K562 (cell line): ENCODE results near the gene PTPRC. TPM values are rescaled to one million over a fixed set of nuclear protein-coding genes. Genes with fewer than 3 reads are reported as not detected.

Experiments used
- ATAC-seq: fragments of 200-7000 bp; cut with Tn5 transposase; 3 replicates; pipeline ENCODE4 v1.9.1; 2020; ENCODE audit warnings: moderate library complexity
- BruUV-seq: library from RNA; stranded (reverse); fragments of 400-500 nt; replicated peaks from 2 replicates; lab custom pipeline; 2021; lab: Mats Ljungman, UMichigan
- CTCF ChIA-PET: fragments of 300-600 bp; formaldehyde crosslinking; extraction: SDS; loops from one replicate; lab custom pipeline; 2021; ENCODE audit warnings: low intra/inter-chr PET ratio; lab: Yijun Ruan, JAX
- POLR2A ChIA-PET: fragments of 300-600, 350-650 bp; sonication (Branson Sonifier 250); formaldehyde crosslinking; extraction: SDS; loops from one replicate; lab custom pipeline; 2021; ENCODE audit warnings: antibody characterized with exemption, inconsistent platforms; lab: Yijun Ruan, JAX
- DNase-seq, 4 experiments: peaks; one replicate each; pipeline versions ENCODE4 v3.0.0 to v3.0.0-alpha.2; 2011 to 2018; ENCODE audit warnings: low spot score in 3 of 4, mixed read lengths in 3 of 4; ENCODE audit errors: extremely low read depth in 1 of 4
- FAIRE-seq: peaks from 2 replicates; lab custom pipeline; 2011; peaks lifted over from hg19 to GRCh38; lab: Jason Lieb, UNC
- H2AFZ ChIP-seq: 2 replicates; pipeline ENCODE4 v1.6.0; 2011; ENCODE audit warnings: low read depth, low read length, control low read depth, inconsistent platforms
- H3K27ac ChIP-seq: fragments of 200-600 bp; 3 replicates; pipeline ENCODE4 v1.8.0; 2011; ENCODE audit warnings: low read depth, mild to moderate bottlenecking, control low read depth, inconsistent platforms, low read length, moderate library complexity, mixed read lengths; ENCODE audit errors: extremely low read depth
- H3K27me3 ChIP-seq, 2 experiments: fragments of 300-600 bp in 1 of 2; 2 replicates in 1 of 2; 3 replicates in 1 of 2; pipeline versions ENCODE4 v1.6.0 to v1.8.0; 2011; ENCODE audit warnings: inconsistent platforms in 2 of 2, low read length in 2 of 2, mild to moderate bottlenecking in 1 of 2, mixed read lengths in 1 of 2, moderate library complexity in 1 of 2; ENCODE audit not compliant: control insufficient read depth in 2 of 2, insufficient read depth in 2 of 2
- H3K36me3 ChIP-seq: fragments of 300-600 bp; 3 replicates; pipeline ENCODE4 v1.8.0; 2011; ENCODE audit warnings: mild to moderate bottlenecking, low read length, inconsistent platforms; ENCODE audit not compliant: control insufficient read depth, insufficient read depth
- H3K4me1 ChIP-seq, 2 experiments: fragments of 200-600 bp in 1 of 2; replicated peaks in 1 of 2; 2 replicates in 1 of 2; 3 replicates in 1 of 2; pipeline versions ENCODE4 v1.5.1 to v1.8.0; 2011; ENCODE audit warnings: inconsistent platforms in 2 of 2, low read length in 2 of 2, mild to moderate bottlenecking in 1 of 2, mixed read lengths in 1 of 2, moderate library complexity in 1 of 2; ENCODE audit not compliant: control insufficient read depth in 2 of 2, insufficient read depth in 2 of 2
- H3K4me2 ChIP-seq: 2 replicates; pipeline ENCODE4 v1.6.1; 2011; ENCODE audit warnings: low read length, control low read depth, inconsistent platforms, mixed read lengths; ENCODE audit not compliant: insufficient read depth
- H3K4me3 ChIP-seq: fragments of 200-600 bp; sonication (generic), shearing (Covaris generic); 2 replicates; pipeline ENCODE4 v1.5.1; 2016; ENCODE audit warnings: control low read depth, inconsistent platforms
- H3K79me2 ChIP-seq: fragments of 200-600 bp; 3 replicates; pipeline ENCODE4 v1.8.0; 2011; ENCODE audit warnings: low read length, inconsistent platforms; ENCODE audit not compliant: control insufficient read depth, insufficient read depth
- H3K9ac ChIP-seq, 2 experiments: 2 replicates each; pipeline versions ENCODE4 v1.6.0 to v1.6.1; 2011; ENCODE audit warnings: low read depth in 2 of 2, low read length in 2 of 2, control low read depth in 1 of 2, inconsistent platforms in 1 of 2, mild to moderate bottlenecking in 1 of 2, mixed read lengths in 1 of 2; ENCODE audit not compliant: insufficient read depth in 1 of 2
- H3K9me1 ChIP-seq: one replicate; pipeline ENCODE4 v1.6.0; 2011; ENCODE audit warnings: inconsistent platforms, mild to moderate bottlenecking, low read length, moderate library complexity; ENCODE audit not compliant: control insufficient read depth, insufficient read depth
- H3K9me3 ChIP-seq: replicated peaks from 2 replicates; pipeline ENCODE4 v1.5.1; 2011; ENCODE audit warnings: low read depth, low read length, inconsistent platforms; ENCODE audit not compliant: control insufficient read depth, insufficient read depth
- H4K20me1 ChIP-seq: replicated peaks from 2 replicates; pipeline ENCODE4 v1.6.1; 2011; ENCODE audit warnings: low read length, inconsistent platforms, mixed read lengths; ENCODE audit not compliant: control insufficient read depth, insufficient read depth
- ARID1B ChIP-seq: fragments of 450-650 bp; IDR thresholded peaks from 2 replicates; pipeline ENCODE4 v1.6.1; 2016; ENCODE audit warnings: antibody characterized with exemption, mild to moderate bottlenecking, inconsistent platforms
- CEBPB ChIP-seq: fragments of 450-650 bp; IDR thresholded peaks from 2 replicates; pipeline ENCODE4 v1.6.1; 2016; ENCODE audit warnings: missing genetic modification characterization, missing compliant biosample characterization
- CREB1 ChIP-seq, 2 experiments: sonication (generic) in 1 of 2; formaldehyde crosslinking in 1 of 2; IDR thresholded peaks; 2 replicates each; pipeline versions ENCODE4 v1.6.1 to v1.8.0; 2012 to 2022; ENCODE audit warnings: inconsistent platforms in 1 of 2, mild to moderate bottlenecking in 1 of 2, missing genetic modification reagents in 1 of 2, moderate library complexity in 1 of 2
- CTCFL ChIP-seq: IDR thresholded peaks from 2 replicates; pipeline ENCODE4 v1.6.1; 2011; ENCODE audit warnings: borderline replicate concordance, low read depth, mild to moderate bottlenecking, moderate library complexity, low read length; ENCODE audit not compliant: insufficient read depth, poor library complexity, severe bottlenecking
- DPF2 ChIP-seq: fragments of 450-650 bp; IDR thresholded peaks from 2 replicates; pipeline ENCODE4 v1.6.1; 2016
- FOSL1 ChIP-seq: fragments of 200-800 bp; sonication (Bioruptor generic); conservative IDR thresholded peaks from 2 replicates; pipeline ENCODE4 v1.6.1; 2016; ENCODE audit warnings: missing genetic modification characterization, missing compliant biosample characterization
- GTF2E2 ChIP-seq: fragments of 200-800 bp; sonication (Bioruptor generic); IDR thresholded peaks from 2 replicates; pipeline ENCODE4 v1.6.1; 2016; ENCODE audit warnings: missing genetic modification characterization, missing compliant biosample characterization
- HCFC1 ChIP-seq: IDR thresholded peaks from 2 replicates; pipeline ENCODE4 v1.6.1; 2012; ENCODE audit warnings: low read depth, low read length, improper control_type of control experiment
- IFI16 ChIP-seq: fragments of 250-450 bp; sonication (Bioruptor Pico); IDR thresholded peaks from 2 replicates; pipeline ENCODE4 v2.1.2; 2022; ENCODE audit warnings: mild to moderate bottlenecking, inconsistent platforms
- KDM4B ChIP-seq, 2 experiments: fragments of 450-650 bp in 1 of 2; sonication (generic) in 1 of 2; IDR thresholded peaks; 2 replicates each; pipeline ENCODE4 v1.6.1; 2016 to 2017; ENCODE audit warnings: borderline replicate concordance in 2 of 2, antibody characterized with exemption in 1 of 2, low read depth in 1 of 2, mild to moderate bottlenecking in 1 of 2
- KDM5B ChIP-seq: fragments of 200-600 bp; sonication (generic); IDR thresholded peaks from 2 replicates; pipeline ENCODE4 v1.6.1; 2012; ENCODE audit warnings: low read depth, mild to moderate bottlenecking, moderate library complexity, low read length, control low read depth, inconsistent platforms; ENCODE audit not compliant: insufficient replicate concordance
- PTBP1 ChIP-seq: fragments of 200-400 bp; formaldehyde crosslinking; IDR thresholded peaks from 2 replicates; pipeline ENCODE4 v1.6.1; 2017; ENCODE audit warnings: low read depth, low read length
- SMARCA4 ChIP-seq: fragments of 450-650 bp; IDR thresholded peaks from 2 replicates; pipeline ENCODE4 v1.6.1; 2016
- TAF9B ChIP-seq: fragments of 450-650 bp; IDR thresholded peaks from 2 replicates; pipeline ENCODE4 v1.6.1; 2018; ENCODE audit warnings: mild to moderate bottlenecking; ENCODE audit not compliant: partially characterized antibody
- TEAD2 ChIP-seq: fragments of 450-650 bp; IDR thresholded peaks from 2 replicates; pipeline ENCODE4 v1.6.1; 2016; ENCODE audit warnings: missing genetic modification characterization, control low read depth, missing compliant biosample characterization
- ZBTB17 ChIP-seq: fragments of 450-650 bp; formaldehyde crosslinking; IDR thresholded peaks from 2 replicates; pipeline ENCODE4 v1.4.0; 2020; ENCODE audit warnings: mild to moderate bottlenecking
- ZNF431 ChIP-seq: sonication (generic); formaldehyde crosslinking; IDR thresholded peaks from 2 replicates; pipeline ENCODE4 v1.8.0; 2022; ENCODE audit warnings: mild to moderate bottlenecking, missing genetic modification reagents
- ZNF436 ChIP-seq: fragments of 250-450, 450-650 bp; sonication (Bioruptor Pico); formaldehyde crosslinking; IDR thresholded peaks from 2 replicates; pipeline ENCODE4 v1.7.0; 2020; ENCODE audit warnings: mild to moderate bottlenecking
- WGBS: fragments of 100-300 bp; shearing (Covaris generic); methylation state at CpG from one replicate; pipeline ENCODE4 v1.1.6; 2016; ENCODE audit warnings: low coverage, mixed read lengths; ENCODE audit not compliant: insufficient coverage; ENCODE audit errors: missing lambda C conversion rate; 5-methylcytosine and 5-hydroxymethylcytosine counted together
- in situ Hi-C: fragments of 300-500 bp; cut with MboI; formaldehyde crosslinking; loops from 4 replicates; pipeline ENCODE4 v1.15.0; 2018; ENCODE audit warnings: inconsistent platforms, mixed read lengths
- intact Hi-C: fragments of 100-400 bp; cut with micrococcal nuclease; formaldehyde crosslinking; loops from 2 replicates; pipeline ENCODE4 v1.14.2; 2022
- polyA plus RNA-seq, 8 experiments: library from polyadenylated mRNA; depleted of rRNA in 4 of 8; stranded (reverse) in 5 of 8; unstranded in 3 of 8; fragments of >200 nt; fragmentation: Nextera tagmentation in 2 of 8; fragmentation: Illumina TruSeq in 1 of 8; extraction: Ambion mirVana in 2 of 8; extraction: Trizol in 1 of 8; gene quantifications; 2 replicates each; pipeline versions ENCODE4 v1.2.1 to v1.2.3, GENCODE V29; 2011 to 2014; ENCODE audit warnings: inconsistent platforms in 1 of 8, missing spikeins in 1 of 8
- total RNA-seq, 7 experiments: library from RNA; depleted of rRNA in 6 of 7; stranded (reverse); fragments of >200 nt in 6 of 7; fragmentation: Illumina TruSeq in 2 of 7; extraction: Trizol in 2 of 7; gene quantifications; 2 replicates each; pipeline versions ENCODE4 v1.2.1 to v1.2.3, GENCODE V29; 2011 to 2021; ENCODE audit warnings: low replicate concordance in 1 of 7
- TF ChIP-seq, protein P1 (sequence below): fragments of 250-450 bp; sonication (Bioruptor Pico); IDR thresholded peaks from 2 replicates; pipeline ENCODE4 v1.4.0; 2020; ENCODE audit warnings: mild to moderate bottlenecking, moderate library complexity

The PTPRC gene
- total and polyA plus RNA-seq, 9 of the 15 experiments (the other 6 are each of a cell fraction or from before 2014, with no cell fraction given): 7.1 to 107 (median 62.9) TPM

- peak; percentile 80 for FAIRE-seq
- peak in 2 of 4 experiments; percentile 49 to 76 for DNase-seq
- ChIA-PET CTCF (no interaction called here), POLR2A (interaction anchor here (0.6 to 1.0 kb wide), 2 partner anchors 88 to 114 kb away, joined by 3 read pairs; no protein-coding TSS in a partner anchor)
- intact Hi-C loops: loop anchor here (2.0 kb wide), 2 partner anchors 16 to 24 kb away; no protein-coding TSS in a partner anchor
- H3K36me3 ChIP-seq: peaks cover 3% of the 10 kb centered on the region; the same call in 1 of the 3 replicates
- 1% methylated on average over 4 of the region's 4 CpGs for WGBS
- H3K9me1 ChIP-seq: no peaks in the 10 kb centered on the region
- H4K20me1 ChIP-seq: no peaks in the 10 kb centered on the region
- peak overlapping the region in 1 of 2 experiments; percentile 35; a peak in 1 of 4 replicates for H3K9ac ChIP-seq
- in situ Hi-C loops: no loop called here
- BruUV-seq: no TSS peak
- no peak overlapping the region for H3K4me3 ChIP-seq
- ATAC-seq: peak; percentile 80
- no peaks in the 10 kb centered on the region for H3K9me3 ChIP-seq
- H2AFZ ChIP-seq: peak overlapping the region; percentile 18; the same call in 1 of the 2 replicates
- no peaks in the 10 kb centered on the region for H3K27me3 ChIP-seq
- peaks cover 59% of the 10 kb centered on the region for H3K79me2 ChIP-seq
- H3K4me1 ChIP-seq: peaks cover 0 to 21% of the 10 kb centered on the region in 2 experiments; a peak in 3 of 5 replicates
- H3K27ac ChIP-seq: peak overlapping the region; percentile 59
- H3K4me2 ChIP-seq: peak overlapping the region; percentile 38; the same call in 1 of the 2 replicates
- TF ChIP-seq FOSL1 (tag): no peak
- TF ChIP-seq ZNF431 (CRISPR knock-in tag): no peak
- TF ChIP-seq CEBPB (tag): no peak
- TF ChIP-seq KDM5B: no peak
- peak; percentile 61; the same call in 1 of the 2 replicates for TF ChIP-seq CREB1 (IDR thresholded peaks at IDR 0.05)
- no peak for TF ChIP-seq CREB1 (CRISPR knock-in tag; IDR thresholded peaks at IDR 0.05)
- no peak for TF ChIP-seq ZBTB17 (CRISPR knock-in tag)
- TF ChIP-seq HCFC1: no peak
- no peak for TF ChIP-seq KDM4B (IDR thresholded peaks at IDR 0.05; ENCODE audit: borderline replicate concordance in 2 of 2, low read depth in 1 of 2)
- TF ChIP-seq PTBP1: no peak
- peak; percentile 63 for TF ChIP-seq ARID1B
- TF ChIP-seq TEAD2 (tag): no peak
- no peak for TF ChIP-seq IFI16 (CRISPR knock-in tag)
- TF ChIP-seq ZNF436 (CRISPR knock-in tag): no peak
- no peak for TF ChIP-seq TAF9B
- no peak for TF ChIP-seq CTCFL
- 0 out of 2 replicates have a peak, but pooled peaks have one; percentile 28 for TF ChIP-seq GTF2E2 (tag)
- peak; percentile 45; the same call in 1 of the 2 replicates for TF ChIP-seq SMARCA4
- TF ChIP-seq, protein P1, sequence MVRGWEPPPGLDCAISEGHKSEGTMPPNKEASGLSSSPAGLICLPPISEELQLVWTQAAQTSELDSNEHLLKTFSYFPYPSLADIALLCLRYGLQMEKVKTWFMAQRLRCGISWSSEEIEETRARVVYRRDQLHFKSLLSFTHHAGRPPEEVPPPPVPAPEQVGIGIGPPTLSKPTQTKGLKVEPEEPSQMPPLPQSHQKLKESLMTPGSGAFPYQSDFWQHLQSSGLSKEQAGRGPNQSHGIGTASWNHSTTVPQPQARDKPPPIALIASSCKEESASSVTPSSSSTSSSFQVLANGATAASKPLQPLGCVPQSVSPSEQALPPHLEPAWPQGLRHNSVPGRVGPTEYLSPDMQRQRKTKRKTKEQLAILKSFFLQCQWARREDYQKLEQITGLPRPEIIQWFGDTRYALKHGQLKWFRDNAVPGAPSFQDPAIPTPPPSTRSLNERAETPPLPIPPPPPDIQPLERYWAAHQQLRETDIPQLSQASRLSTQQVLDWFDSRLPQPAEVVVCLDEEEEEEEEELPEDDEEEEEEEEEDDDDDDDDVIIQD (CRISPR knock-in tag): no peak
- TF ChIP-seq DPF2: peak; percentile 67
Measured at GRCh38 chr1:198656500-198656932, 17.7 kb downstream of the PTPRC start.
